Fibroblast of upper back skin (primary cell): Measurements from ENCODE around the gene CHD9.
A peak's percentile ranks its signal among the peaks of the same experiment; 100 is the strongest.
"Not testable (repeated sequence)": the region's sequence is repeated elsewhere in the genome, so short reads cannot be mapped to it uniquely, and the experiment has no call there.

Experiments used
- DNase-seq: peaks from one replicate; pipeline ENCODE4 v3.0.0-alpha.2; 2013

The CHD9 gene

GRCh38 chr16:53142823-53143568 is 88.2 kb downstream of the CHD9 start:
- no peak for DNase-seq

DNA sequence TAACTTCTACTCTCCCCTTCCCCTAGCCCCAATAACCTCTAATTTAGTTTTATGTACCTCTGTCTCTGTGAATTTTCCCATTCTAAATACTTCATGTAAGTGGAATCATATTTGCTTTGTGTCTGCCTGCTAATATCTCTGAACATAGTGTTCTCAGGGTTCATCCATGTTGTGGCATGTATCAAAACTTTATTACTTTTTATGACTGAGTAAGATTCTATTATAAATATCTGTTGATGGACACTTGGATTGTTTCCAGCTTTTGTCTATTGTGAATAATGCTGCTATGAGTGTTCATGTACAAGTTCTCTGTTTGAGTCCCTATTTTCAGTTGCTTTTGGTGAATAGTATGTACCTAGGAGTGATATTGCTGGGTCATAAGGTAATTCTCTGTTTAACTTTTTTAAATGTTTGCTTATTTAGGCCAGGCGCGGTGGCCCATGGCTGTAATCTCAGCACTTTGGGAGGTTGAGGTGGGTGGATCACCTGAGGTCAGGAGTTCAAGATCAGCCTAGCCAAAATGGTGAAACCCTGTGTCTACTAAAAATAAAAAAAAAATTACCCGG is 92.8 kb downstream of the CHD9 start:
- DNase-seq: no peak

- DNase-seq: no peak
Measured at GRCh38 chr16:53150769-53151168, 96.0 kb downstream of the CHD9 start.

DNA sequence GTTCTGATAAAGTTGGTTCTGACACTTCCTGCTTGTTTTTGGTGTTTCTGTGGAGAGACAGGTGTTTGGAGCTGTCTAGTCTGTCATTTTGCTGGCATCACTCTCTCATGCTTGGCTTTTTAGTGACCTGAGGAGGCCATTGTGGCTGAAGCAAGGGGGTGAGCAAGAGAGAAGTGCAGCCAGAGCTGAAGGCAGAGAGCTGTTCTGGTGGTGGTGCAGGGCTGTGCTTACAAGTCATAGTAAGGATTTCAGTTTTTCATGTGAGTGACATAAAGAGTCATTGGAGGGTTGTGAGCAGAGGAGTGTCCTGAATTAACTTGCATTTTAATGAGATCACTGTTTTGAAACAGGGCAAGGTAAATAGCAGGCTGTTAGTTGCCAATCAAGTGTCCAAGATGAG is 97.5 kb downstream of the CHD9 start:
- no peak for DNase-seq

DNA sequence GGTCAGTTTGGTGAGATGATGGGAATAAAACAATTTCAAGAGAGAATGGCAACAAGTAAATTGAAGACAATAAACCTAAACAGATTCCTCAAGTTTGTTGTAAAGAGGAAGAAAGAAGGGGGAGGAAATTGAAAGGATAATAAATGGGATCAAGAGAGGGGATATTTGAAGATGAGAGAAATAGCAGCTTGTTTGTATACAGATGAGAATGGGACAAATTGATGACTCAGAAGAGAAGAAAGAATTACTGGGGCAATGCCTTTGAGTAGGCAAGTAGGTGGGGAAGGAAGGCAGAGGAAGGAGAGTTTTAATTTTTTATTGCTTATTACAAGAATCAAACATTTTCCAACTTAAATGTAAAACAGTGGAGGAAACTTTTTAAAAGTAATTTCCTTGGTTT is 98.3 kb downstream of the CHD9 start:
- no peak for DNase-seq

GRCh38 chr16:53154513-53154912 is 99.7 kb downstream of the CHD9 start:
- no peak for DNase-seq

- DNase-seq: peak; percentile 38
Measured at GRCh38 chr16:53156516-53156915, 101.7 kb downstream of the CHD9 start.

DNA sequence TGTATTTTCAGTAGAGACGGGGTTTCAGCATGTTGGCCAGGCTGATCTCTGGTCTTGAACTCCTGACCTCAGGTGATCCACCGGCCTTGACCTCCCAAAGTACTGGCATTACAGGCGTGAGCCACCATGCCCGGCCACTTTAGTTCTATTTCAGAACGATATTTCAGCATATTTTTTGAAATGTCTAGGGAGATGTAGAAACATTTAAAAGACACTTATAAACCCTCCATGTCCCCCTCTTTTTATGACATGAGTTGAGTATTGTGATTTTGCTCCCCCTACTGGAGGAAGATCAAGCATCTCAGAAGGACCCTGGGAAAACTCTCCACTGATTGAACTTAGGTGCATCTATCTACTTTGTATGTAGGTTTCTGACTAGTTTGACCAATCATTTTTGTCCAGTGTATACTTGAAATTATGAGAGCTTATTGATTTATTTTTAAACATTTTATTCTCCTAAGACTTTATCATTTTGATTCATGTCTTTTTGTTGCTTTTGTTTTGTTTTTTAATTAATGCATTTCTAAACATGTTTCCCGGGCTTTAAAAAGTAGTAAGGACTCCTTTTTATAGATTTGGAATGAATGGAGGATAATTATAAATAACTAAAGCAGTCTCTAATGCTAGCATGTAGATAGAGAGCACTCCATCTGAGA is 105.1 kb downstream of the CHD9 start:
- peak; percentile 58 for DNase-seq

DNA sequence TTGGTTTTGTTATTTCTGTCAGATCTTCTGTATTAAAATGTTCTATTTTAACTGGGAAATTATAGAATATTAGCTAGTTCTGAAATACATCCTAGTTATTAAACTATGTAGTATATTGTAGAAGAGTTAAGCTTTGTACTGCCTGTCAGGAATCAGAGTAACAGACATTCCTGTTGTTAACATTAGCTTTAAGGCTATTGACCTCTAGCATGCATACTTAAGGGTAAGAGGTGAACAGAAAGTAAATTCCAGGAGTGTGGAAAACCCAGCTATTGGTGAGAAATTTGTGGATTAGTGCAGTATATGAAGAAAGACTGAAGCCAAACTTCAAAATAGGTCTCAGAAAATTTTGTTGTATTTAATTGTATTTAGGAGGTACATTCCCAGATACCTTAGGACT is 111.3 kb downstream of the CHD9 start:
- no peak for DNase-seq

DNA sequence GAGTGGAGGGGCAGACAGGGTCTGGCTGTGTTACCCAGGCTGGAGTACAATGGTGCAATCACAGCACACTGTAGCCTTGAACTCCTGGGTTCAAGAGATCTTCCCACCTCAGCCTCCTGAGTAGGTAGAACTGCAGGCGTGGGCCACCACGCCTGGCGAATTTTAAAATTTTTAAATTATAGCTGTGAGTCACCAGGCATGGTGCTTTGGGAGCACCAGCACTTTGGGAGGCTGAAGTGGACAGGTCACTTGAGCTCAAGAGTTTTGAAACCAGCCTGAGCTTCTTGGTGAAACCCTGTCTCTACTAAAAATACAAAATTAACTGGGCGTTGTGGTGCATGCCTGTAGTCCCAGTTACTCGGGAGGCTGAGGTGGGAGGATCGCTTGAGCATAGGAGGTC is 114.0 kb downstream of the CHD9 start:
- no peak for DNase-seq

GRCh38 chr16:53172517-53172916 is 117.7 kb downstream of the CHD9 start:
- no peak for DNase-seq

GRCh38 chr16:53175118-53175517 is 120.3 kb downstream of the CHD9 start:
- no peak for DNase-seq

GRCh38 chr16:53176434-53176833 is 121.6 kb downstream of the CHD9 start:
- DNase-seq: no peak

DNA sequence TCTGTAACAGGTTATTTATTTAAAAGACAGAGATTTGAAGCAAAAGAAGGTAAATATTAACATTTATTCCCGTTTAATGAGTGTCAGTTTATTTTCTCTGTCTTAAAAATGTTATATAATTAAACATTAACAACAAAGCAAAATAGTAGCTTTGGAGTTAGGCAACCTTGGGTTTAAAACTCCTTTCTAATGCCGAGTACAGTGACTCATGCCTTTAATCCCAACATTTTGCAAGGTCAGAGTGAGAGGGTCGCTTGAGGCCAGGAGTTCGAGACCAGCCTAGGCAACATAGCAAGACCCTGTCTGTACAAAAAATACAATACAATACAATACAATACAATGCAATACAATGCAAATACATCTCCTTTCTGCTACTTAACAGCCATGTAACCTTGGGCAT is 128.7 kb downstream of the CHD9 start:
- DNase-seq: no peak

GRCh38 chr16:53185741-53186140 is 130.9 kb downstream of the CHD9 start:
- DNase-seq: not testable (repeated sequence)

GRCh38 chr16:53187775-53188174 is 133.0 kb downstream of the CHD9 start:
- DNase-seq: no peak

DNA sequence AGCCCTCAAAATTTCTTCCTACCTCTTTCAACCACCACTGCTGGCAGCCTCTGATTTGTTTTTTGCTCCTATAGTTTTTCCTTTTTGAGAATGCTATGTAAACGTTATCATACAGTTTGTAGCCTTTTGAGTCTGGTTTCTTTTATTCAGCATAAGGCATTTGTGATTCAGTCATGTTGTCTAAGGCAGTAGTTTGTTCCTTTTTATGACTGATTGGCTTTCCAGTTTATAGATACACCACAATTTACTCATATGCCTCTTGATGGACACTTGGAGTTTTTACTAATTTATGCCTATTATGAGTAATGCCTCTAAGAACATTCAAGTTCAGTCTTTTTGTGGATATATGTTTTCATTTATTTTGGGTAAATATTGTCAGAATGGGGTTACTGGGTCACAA is 136.6 kb downstream of the CHD9 start:
- DNase-seq: no peak

DNA sequence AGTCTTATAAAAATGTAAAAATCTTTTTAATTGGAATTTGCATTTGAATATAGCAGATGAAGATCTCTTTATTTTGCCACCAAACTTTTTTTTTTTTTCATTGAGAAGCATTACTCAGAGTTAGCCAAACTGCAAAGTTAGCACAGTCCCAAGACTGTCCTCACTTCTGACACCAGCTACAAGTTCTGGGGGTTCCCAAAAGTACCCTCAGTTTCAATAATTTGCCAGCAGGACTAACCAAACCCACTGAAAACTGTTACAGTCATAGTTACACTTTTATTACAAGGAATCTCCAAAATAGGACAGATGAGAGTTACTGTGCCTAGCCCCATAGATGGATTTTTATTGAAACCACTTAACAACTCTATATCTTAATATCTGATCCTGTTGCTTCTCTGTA is 144.1 kb downstream of the CHD9 start:
- no peak for DNase-seq

GRCh38 chr16:53201900-53202299 is 147.1 kb downstream of the CHD9 start:
- DNase-seq: no peak

GRCh38 chr16:53202398-53202797 is 147.6 kb downstream of the CHD9 start:
- DNase-seq: no peak

DNA sequence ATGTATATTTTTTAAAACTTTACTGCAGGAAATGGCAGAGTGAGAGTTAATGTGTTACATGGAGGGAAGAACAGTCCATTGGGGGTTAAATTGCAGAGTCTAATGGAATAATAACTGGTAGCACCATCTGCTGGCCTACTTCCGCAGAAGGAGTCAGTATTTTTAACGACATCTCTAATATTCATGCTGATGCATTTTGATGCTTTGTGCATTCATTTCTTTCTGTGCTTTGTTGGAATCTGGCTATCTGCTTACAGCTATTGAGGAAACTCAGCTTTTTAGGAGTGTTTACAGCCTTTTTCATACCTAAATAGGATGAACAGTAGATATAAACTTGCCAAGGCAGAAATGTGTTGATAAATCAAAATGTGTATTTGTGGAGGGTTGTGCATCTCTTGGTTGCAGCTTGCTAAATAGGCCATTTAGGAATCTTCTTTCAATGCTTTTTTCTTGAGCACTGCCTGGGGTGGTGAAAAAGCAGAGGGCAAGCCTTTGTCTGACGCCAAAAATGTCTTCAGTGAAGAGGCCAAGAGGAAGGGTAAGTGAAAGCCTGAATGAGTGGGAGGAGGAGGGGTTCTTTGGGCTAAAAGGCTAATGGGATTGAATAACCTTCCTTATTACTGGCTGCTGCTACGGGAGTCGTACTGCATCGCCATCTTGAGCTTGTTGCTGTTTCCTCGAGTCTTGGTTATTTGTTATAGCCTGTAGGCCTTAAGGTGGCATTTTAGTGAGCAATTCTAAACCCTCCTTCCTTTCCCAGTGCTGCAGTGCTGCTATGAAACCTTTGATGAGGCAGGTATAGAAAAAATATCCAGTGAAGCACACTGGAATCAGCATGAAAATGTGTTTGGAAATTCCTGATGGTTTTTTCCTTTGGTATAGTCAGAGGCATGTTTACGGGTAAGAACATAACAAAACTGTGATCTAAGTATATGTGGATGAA is 153.3 kb downstream of the CHD9 start:
- DNase-seq: peak; percentile 87

DNA sequence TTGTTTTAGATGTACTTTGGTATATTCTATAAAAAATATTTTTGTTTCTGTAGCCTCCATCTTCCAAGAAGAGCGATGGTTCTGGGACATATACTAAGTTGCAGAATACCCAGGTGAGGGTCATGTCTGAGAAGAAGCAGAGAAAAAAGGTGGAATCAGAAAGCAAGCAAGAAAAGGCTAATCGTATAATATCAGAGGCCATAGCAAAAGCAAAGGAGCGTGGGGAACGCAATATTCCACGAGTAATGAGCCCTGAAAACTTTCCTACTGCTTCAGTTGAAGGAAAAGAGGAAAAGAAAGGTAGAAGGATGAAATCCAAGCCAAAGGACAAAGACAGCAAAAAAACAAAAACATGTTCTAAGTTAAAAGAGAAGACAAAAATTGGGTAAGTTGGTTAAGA is 154.6 kb downstream of the CHD9 start:
- DNase-seq: no peak

- DNase-seq: no peak
Measured at GRCh38 chr16:53209877-53210276, 155.1 kb downstream of the CHD9 start.
